HepG2 (cell line): ENCODE data around the gene RNF114. TPM values are rescaled to one million over a fixed set of nuclear protein-coding genes. Genes with fewer than 3 reads are reported as not detected.

Experiments used
- AHDC1 ChIP-seq: sonication (generic); formaldehyde crosslinking; IDR thresholded peaks from 2 replicates; pipeline ENCODE4 v1.5.1; 2020; ENCODE audit warnings: mild to moderate bottlenecking, missing genetic modification reagents, borderline replicate concordance
- BATF2 ChIP-seq: sonication (generic); formaldehyde crosslinking; IDR thresholded peaks from 2 replicates; pipeline ENCODE4 v1.8.0; 2022; ENCODE audit warnings: mild to moderate bottlenecking, missing genetic modification reagents, moderate library complexity
- CREB3 ChIP-seq: sonication (generic); formaldehyde crosslinking; IDR thresholded peaks from 2 replicates; pipeline ENCODE4 v1.5.0; 2020; ENCODE audit warnings: missing genetic modification reagents
- HOMEZ ChIP-seq: IDR thresholded peaks from 2 replicates; pipeline ENCODE4 v1.6.1; 2016; ENCODE audit warnings: low read depth
- MAFK ChIP-seq, 2 experiments: IDR thresholded peaks in 1 of 2; conservative IDR thresholded peaks in 1 of 2; 2 replicates each; pipeline ENCODE4 v1.6.1; 2011; ENCODE audit warnings: improper control_type of control experiment in 2 of 2, low read length in 2 of 2
- MEIS2 ChIP-seq: sonication (generic); formaldehyde crosslinking; IDR thresholded peaks from 2 replicates; pipeline ENCODE4 v1.9.0; 2021; ENCODE audit warnings: mild to moderate bottlenecking, missing genetic modification reagents
- NPAS2 ChIP-seq: sonication (generic); formaldehyde crosslinking; IDR thresholded peaks from 2 replicates; pipeline ENCODE4 v1.8.0; 2022; ENCODE audit warnings: mild to moderate bottlenecking, missing genetic modification reagents, borderline replicate concordance
- PHB2 ChIP-seq: fragments of 450-650 bp; IDR thresholded peaks from 2 replicates; pipeline ENCODE4 v1.6.1; 2018; ENCODE audit not compliant: partially characterized antibody
- SKI ChIP-seq: fragments of 450-650 bp; IDR thresholded peaks from one replicate; pipeline ENCODE4 v1.6.1; 2018; ENCODE audit warnings: mild to moderate bottlenecking; ENCODE audit not compliant: partially characterized antibody
- SOX13 ChIP-seq, 3 experiments: fragments of 450-650 bp in 1 of 3; sonication (generic) in 1 of 3; formaldehyde crosslinking in 1 of 3; IDR thresholded peaks in 2 of 3; conservative IDR thresholded peaks in 1 of 3; 2 replicates each; pipeline versions ENCODE4 v1.5.0 to v1.6.1; 2016 to 2020; ENCODE audit warnings: antibody characterized with exemption in 1 of 3, mild to moderate bottlenecking in 1 of 3, missing compliant biosample characterization in 1 of 3, missing genetic modification reagents in 1 of 3, moderate library complexity in 1 of 3
- TOE1 ChIP-seq: sonication (generic); formaldehyde crosslinking; IDR thresholded peaks from 2 replicates; pipeline ENCODE4 v1.4.0; 2020; ENCODE audit warnings: mild to moderate bottlenecking, missing genetic modification reagents
- ZBTB4 ChIP-seq: sonication (generic); formaldehyde crosslinking; IDR thresholded peaks from 2 replicates; pipeline ENCODE4 v1.4.0; 2020; ENCODE audit warnings: missing genetic modification reagents, mild to moderate bottlenecking, borderline replicate concordance
- ZFP36L2 ChIP-seq: sonication (generic); formaldehyde crosslinking; IDR thresholded peaks from 2 replicates; pipeline ENCODE4 v1.4.0; 2020; ENCODE audit warnings: missing genetic modification reagents
- ZNF557 ChIP-seq: sonication (generic); formaldehyde crosslinking; IDR thresholded peaks from 2 replicates; pipeline ENCODE4 v1.4.0; 2020; ENCODE audit warnings: missing genetic modification reagents
- polyA plus RNA-seq, 8 experiments: library from polyadenylated mRNA; depleted of rRNA in 3 of 8; stranded (reverse) in 7 of 8; unstranded in 1 of 8; fragments of >200 nt; fragmentation: Illumina TruSeq in 4 of 8; extraction: Trizol in 4 of 8; gene quantifications; 2 replicates each; pipeline versions ENCODE4 v1.2.1 to v1.2.3, GENCODE V29; 2011 to 2016; ENCODE audit warnings: low read depth in 4 of 8, missing spikeins in 1 of 8, mixed read lengths in 1 of 8; ENCODE audit not compliant: insufficient read depth in 1 of 8
- total RNA-seq, 5 experiments: library from RNA; depleted of rRNA; stranded (reverse); fragments of >200 nt; fragmentation: Illumina TruSeq; extraction: Trizol; gene quantifications; 2 replicates each; pipeline ENCODE4 v1.2.3, GENCODE V29; 2016; ENCODE audit warnings: low read depth in 1 of 5

RNF114 gene
- total and polyA plus RNA-seq, 2 of the 13 experiments (the other 11 are each of a cell fraction or from before 2014, with no cell fraction given): 119 to 126 TPM

GRCh38 chr20:49916146-49917002 is 19.8 kb upstream of the RNF114 start (continued):
- TF ChIP-seq AHDC1 (CRISPR knock-in tag) (peak; percentile 84; the same call in 1 of the 2 replicates), CREB3 (no peak), PHB2 (no peak), BATF2 (no peak), TOE1 (0 out of 2 replicates have a peak, but pooled peaks have one; percentile 37), ZBTB4 (CRISPR knock-in tag) (no peak), NPAS2 (CRISPR knock-in tag) (no peak), MEIS2 (CRISPR knock-in tag) (peak; percentile 97), ZNF557 (CRISPR knock-in tag) (0 out of 2 replicates have a peak, but pooled peaks have one; percentile 59), HOMEZ (CRISPR knock-in tag) (peak; percentile 88; the same call in 1 of the 2 replicates), SOX13 (IDR thresholded peaks at IDR 0.05) (peak; percentile 64; the same call in 1 of the 2 replicates), SOX13 (CRISPR knock-in tag; conservative IDR thresholded peaks at IDR 0.05 in 1 of 2, IDR thresholded peaks at IDR 0.05 in 1 of 2) (peak in 1 of 2 experiments; percentile 96; a peak in 2 of 4 replicates), MAFK (conservative IDR thresholded peaks at IDR 0.05 in 1 of 2, IDR thresholded peaks at IDR 0.05 in 1 of 2; ENCODE audit: low read length in 2 of 2) (peak; percentile 53 to 64; a peak in 3 of 4 replicates), SKI (peak; percentile 78), ZFP36L2 (CRISPR knock-in tag) (0 out of 2 replicates have a peak, but pooled peaks have one; percentile 10)
